OCI-M1 (cell line): ENCODE data around the gene GPR3.
"Not testable (repeated sequence)": the region's sequence is repeated elsewhere in the genome, so short reads cannot be mapped to it uniquely, and the experiment has no call there.

Source experiments
- DNase-seq: peaks from one replicate; lab custom pipeline; 2025; lab: John Stamatoyannopoulos, UW

Gene GPR3

GRCh38 chr1:27400082-27400962, 7.9 kb downstream of the GPR3 start:
- no peak for DNase-seq

- DNase-seq, result no peak
Measured at GRCh38 chr1:27400963-27401341, 8.5 kb downstream of the GPR3 start.

GRCh38 chr1:27402349-27402754, 9.9 kb downstream of the GPR3 start:
- peak; percentile 22 for DNase-seq

- DNase-seq, result peak; percentile 16
Measured at GRCh38 chr1:27403065-27403726, 10.8 kb downstream of the GPR3 start.

- DNase-seq, result no peak
Measured at GRCh38 chr1:27403931-27404330, 11.5 kb downstream of the GPR3 start.

GRCh38 chr1:27405074-27405473, 12.7 kb downstream of the GPR3 start:
- DNase-seq, result no peak

- not testable (repeated sequence) for DNase-seq
Measured at GRCh38 chr1:27405598-27406361, 13.4 kb downstream of the GPR3 start.

- DNase-seq, result no peak
Measured at GRCh38 chr1:27406362-27406680, 13.9 kb downstream of the GPR3 start.

GRCh38 chr1:27406791-27407190, 14.4 kb downstream of the GPR3 start:
- not testable (repeated sequence) for DNase-seq

- no peak for DNase-seq
Measured at GRCh38 chr1:27408151-27408550, 15.7 kb downstream of the GPR3 start.

- DNase-seq, result no peak
Measured at GRCh38 chr1:27409669-27410068, 17.2 kb downstream of the GPR3 start.

- DNase-seq, result no peak
Measured at GRCh38 chr1:27410709-27411108, 18.3 kb downstream of the GPR3 start.

GRCh38 chr1:27412502-27412901, 20.1 kb downstream of the GPR3 start:
- DNase-seq, result no peak

GRCh38 chr1:27413004-27413403, 20.6 kb downstream of the GPR3 start:
- no peak for DNase-seq

GRCh38 chr1:27414091-27414490, 21.7 kb downstream of the GPR3 start:
- no peak for DNase-seq

GRCh38 chr1:27416387-27417111, 24.1 kb downstream of the GPR3 start:
- DNase-seq, result peak; percentile 76

- no peak for DNase-seq
Measured at GRCh38 chr1:27417713-27418112, 25.3 kb downstream of the GPR3 start.

GRCh38 chr1:27418326-27419185, 26.1 kb downstream of the GPR3 start:
- DNase-seq, result no peak

- no peak for DNase-seq
Measured at GRCh38 chr1:27423709-27424108, 31.3 kb downstream of the GPR3 start.

GRCh38 chr1:27427329-27427728, 34.9 kb downstream of the GPR3 start:
- no peak for DNase-seq

- no peak for DNase-seq
Measured at GRCh38 chr1:27427816-27428315, 35.4 kb downstream of the GPR3 start.
